Measurements from ENCODE around the gene LYPD6.

Gene LYPD6

GRCh38 chr2:149410701-149411484 is 80.5 kb downstream of the LYPD6 start:
- peak; percentile 79 for DNase-seq

DNA sequence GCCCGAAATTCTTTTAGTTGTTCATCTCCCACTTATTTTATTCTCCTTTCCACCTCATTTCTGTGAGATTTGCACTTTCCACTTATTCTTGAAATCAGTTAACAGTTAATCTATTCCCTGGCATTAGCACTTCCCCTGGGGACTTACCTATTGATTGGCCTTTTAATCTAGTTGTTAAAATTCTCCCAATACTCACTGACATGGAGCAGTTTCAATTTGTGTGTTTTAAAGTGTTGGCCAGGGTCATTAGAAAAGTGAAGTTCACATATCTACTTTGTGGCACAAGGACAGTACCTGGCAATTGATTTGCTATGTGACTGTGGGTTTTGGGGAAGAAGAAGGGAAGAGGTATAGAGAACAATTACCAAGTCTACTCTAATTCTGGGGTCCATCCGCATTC is 83.1 kb downstream of the LYPD6 start:
- no peak for DNase-seq

DNA sequence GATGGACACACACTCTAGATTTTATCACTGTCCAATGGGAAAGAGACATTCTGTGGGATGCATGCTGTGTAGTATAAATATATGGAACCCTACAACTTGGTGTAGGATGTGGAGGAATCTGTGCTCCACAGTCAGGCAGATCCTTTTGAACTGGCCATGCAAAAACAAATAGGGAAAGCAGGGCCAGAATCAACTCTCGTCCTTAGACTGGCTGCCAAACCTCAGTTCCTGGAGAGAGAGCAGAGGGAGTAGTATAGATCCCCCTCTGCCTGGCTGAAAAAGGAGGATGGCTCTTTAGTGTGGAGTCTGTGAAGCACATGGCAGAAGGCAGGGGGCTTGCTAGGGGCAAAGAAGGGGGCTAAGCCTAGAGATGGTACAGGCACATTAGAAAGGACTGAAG is 84.7 kb downstream of the LYPD6 start:
- no peak for DNase-seq

- DNase-seq: no peak
Measured at GRCh38 chr2:149418065-149418464, 87.7 kb downstream of the LYPD6 start.

DNA sequence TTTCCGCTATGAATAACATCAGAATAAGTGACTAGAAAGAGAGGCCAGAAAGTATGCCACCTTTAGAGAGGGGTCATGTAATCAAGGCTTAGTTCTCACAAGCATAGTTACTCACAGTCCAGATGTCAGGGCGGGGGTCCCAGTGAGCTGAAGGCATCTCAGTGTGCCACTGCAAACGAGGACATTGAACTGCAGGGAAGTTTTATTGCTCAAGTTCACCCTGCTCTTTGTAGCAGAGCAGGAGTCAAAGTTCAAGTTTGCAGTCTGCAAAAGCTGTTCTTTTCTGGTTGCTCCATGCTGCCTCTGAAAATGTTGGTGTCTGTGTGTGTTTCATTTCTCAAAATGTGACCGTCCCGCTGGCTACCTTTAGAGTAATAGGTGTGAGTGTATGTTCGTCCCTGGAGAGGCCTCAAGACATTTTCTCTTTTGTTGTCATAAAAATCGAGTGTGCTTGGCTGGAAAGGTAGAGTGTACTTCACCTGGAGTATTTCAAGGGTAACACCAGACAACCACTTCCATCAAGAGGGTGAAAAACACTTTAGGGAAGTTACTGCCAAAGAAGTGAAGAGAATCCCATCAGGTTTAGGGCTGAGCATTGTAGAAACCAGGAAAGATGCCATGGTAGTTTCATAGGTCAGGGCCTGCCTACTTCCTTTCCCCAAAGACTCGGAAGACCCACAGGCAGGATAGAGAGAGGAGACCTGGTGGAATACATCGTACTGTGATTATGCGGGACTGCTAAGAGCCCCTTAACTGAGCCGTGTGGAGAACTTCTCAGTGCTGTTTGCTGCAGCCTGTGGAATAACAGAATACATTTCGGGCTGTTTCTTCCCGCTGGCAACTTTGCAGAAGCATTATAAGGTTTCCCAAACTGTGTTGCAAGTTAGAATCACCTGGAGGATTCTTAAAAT is 89.9 kb downstream of the LYPD6 start:
- DNase-seq: no peak

DNA sequence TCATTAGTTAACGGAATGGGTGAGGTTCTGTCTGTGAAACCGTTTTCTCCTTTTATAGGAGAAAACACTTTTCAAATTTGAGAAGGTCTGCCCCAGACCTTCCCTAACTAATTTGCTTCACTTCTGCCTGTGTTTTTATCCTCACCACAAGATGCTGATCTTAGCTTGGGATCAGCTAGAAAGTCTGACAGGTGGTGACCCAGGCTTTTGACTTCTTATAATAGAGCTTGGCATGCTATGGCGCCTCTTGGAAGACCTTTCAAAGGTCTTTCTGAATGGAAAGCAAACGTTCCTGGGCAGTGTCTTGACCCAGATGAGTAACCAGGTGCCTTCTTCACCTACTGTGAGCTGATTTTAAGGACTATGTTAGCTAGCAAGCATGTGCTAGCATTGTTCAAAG is 91.4 kb downstream of the LYPD6 start:
- DNase-seq: no peak

GRCh38 chr2:149422337-149422990 is 92.1 kb downstream of the LYPD6 start:
- DNase-seq: no peak

- DNase-seq: no peak
Measured at GRCh38 chr2:149422991-149423338, 92.6 kb downstream of the LYPD6 start.

DNA sequence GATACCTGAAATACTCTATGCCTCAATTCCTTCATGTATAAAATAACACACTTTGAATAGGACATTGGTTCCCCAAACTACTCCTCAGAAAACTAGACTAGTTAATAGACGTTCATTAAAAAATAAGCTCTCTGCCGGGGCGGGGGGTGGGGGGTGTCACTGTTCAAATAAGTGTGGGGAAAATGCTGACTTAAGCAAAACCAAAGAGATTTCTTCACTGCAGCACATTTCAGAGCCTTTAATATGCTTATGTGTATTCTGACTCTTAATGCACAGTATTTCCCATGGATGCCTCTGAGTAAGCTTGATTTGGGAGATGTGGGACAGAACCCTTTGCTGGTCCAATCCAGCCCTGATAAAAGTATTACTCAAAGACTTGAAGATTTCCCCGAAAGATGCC is 93.2 kb downstream of the LYPD6 start:
- no peak for DNase-seq

- DNase-seq: no peak
Measured at GRCh38 chr2:149427387-149427786, 97.0 kb downstream of the LYPD6 start.

- no peak for DNase-seq
Measured at GRCh38 chr2:149428783-149429182, 98.4 kb downstream of the LYPD6 start.

GRCh38 chr2:149430743-149431736 is 100.7 kb downstream of the LYPD6 start:
- DNase-seq: peak; percentile 49

GRCh38 chr2:149438330-149438960 is 108.1 kb downstream of the LYPD6 start:
- DNase-seq: peak; percentile 25

DNA sequence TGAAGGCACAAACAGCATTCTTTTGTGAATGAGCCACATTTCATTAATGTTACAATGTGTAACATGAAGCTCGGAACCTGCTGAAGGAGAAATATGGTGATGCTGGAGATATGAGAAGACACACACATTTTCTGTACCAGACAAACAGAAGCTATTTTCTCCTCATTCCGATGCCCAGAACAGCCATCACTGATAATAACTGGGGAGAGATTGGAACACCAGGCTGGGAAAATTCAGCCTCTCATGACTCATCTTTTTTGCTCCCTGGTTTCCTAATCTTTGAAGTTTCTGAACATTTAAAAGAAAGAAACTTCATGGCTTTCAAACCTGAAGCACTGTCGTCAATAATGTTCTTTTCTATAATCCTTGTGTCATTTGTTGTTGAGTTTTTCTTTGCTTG is 110.9 kb downstream of the LYPD6 start:
- DNase-seq: no peak

GRCh38 chr2:149442346-149442745 is 112.0 kb downstream of the LYPD6 start:
- no peak for DNase-seq

DNA sequence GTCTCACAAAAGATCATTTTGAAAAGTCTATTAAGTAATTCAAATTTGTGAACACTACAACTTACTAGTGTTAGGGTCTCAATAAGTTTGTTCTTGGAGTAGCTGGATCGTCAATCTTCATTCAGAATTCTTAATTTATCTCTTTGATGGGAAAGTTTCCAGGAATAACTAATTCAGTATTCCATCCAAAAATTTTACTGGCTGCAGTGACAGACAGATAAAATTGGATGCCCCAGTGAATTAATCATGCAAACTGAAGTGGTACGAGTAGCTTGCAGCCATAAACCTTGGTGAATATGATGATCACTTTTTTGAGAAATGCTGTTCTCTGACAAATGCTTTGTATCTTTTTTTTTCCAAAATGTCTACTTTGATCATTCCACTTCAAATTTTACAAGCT is 112.8 kb downstream of the LYPD6 start:
- no peak for DNase-seq

DNA sequence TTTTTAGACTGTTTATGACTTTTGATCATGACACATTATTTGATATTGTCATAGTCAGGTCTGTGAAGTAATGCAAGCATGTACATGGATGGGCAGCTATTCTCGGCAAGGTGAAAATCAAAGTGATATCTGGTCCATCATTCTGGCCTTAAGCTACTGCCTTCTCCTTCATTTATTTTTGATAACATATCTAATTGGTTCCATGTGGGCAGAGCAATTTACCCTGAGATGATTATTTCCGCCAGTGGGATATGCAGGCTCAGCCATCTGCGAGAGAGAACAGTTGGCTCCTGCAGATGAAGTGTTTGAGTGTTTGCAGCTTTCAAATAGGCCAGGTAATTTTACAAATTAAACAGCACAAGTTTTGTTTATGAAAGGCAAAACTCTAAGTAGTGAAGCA is 116.4 kb downstream of the LYPD6 start:
- no peak for DNase-seq

GRCh38 chr2:149448315-149448714 is 117.9 kb downstream of the LYPD6 start:
- no peak for DNase-seq

- no peak for DNase-seq
Measured at GRCh38 chr2:149449017-149449416, 118.6 kb downstream of the LYPD6 start.

DNA sequence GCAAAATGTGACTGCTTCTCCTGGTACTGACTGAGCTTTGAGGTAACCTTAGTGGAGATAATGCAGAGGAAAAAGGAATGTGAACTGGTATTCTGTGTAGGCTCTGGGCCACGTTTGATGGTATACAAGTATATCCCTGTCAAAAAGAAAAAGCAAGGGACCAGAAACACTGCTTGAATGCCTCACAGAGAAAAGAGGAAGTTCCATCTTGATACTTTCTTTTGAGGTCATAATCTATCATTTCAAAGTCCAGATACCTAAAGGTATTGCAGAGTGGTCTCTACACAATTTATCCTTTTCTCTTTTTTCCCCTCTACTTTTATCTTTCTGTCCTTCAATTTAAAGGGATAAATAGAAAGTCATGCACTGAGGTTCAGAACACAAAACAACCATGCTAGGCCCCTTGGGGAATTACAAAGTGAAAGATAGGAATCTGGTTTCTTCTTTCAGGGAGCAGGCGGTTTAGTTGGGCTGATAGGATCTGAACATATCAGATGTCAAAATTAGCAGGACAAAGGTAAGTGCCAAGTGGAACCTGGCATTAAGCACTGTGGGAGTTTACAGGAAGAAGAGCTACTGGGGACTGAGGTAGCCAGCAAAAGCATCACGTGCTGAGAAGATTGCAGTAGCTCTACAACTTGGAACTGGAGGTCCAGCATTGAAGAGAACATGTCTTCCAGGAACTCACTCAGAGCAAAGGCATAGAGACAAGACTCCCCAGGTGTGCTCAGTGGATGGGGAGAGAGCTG is 121.2 kb downstream of the LYPD6 start:
- DNase-seq: peak; percentile 24

- DNase-seq: no peak
Measured at GRCh38 chr2:149456285-149456684, 125.9 kb downstream of the LYPD6 start.
